Hippocampal formation (tissue), 2 donors: ENCODE measurements around the gene CLEC2A.
A peak's percentile ranks its signal among the peaks of the same experiment; 100 is the strongest.

Experiments used
- DNase-seq, 2 donors: peaks; one replicate each; lab custom pipeline; 2025; lab: John Stamatoyannopoulos, UW

Gene CLEC2A

GRCh38 chr12:9933958-9934357 is 1.8 kb upstream of the CLEC2A start:
- DNase-seq: no peak

GRCh38 chr12:9931245-9931644 is 925 bp downstream of the CLEC2A start:
- DNase-seq: no peak

GRCh38 chr12:9928607-9929006 is 3.6 kb downstream of the CLEC2A start:
- DNase-seq: no peak

GRCh38 chr12:9926876-9927275 is 5.3 kb downstream of the CLEC2A start:
- no peak for DNase-seq

- DNase-seq: peak in 1 of 2 donors; percentile 45
Observed at GRCh38 chr12:9925705-9926393, 6.3 kb downstream of the CLEC2A start.

GRCh38 chr12:9922429-9922828 is 9.7 kb downstream of the CLEC2A start:
- no peak for DNase-seq

- no peak for DNase-seq
Observed at GRCh38 chr12:9920451-9920850, 11.7 kb downstream of the CLEC2A start.

GRCh38 chr12:9919443-9919842 is 12.7 kb downstream of the CLEC2A start:
- no peak for DNase-seq

GRCh38 chr12:9911708-9912107 is 20.5 kb downstream of the CLEC2A start:
- DNase-seq: no peak

GRCh38 chr12:9910716-9911421 is 21.3 kb downstream of the CLEC2A start:
- no peak for DNase-seq

- no peak for DNase-seq
Observed at GRCh38 chr12:9909724-9910123, 22.4 kb downstream of the CLEC2A start.

GRCh38 chr12:9908350-9908749 is 23.8 kb downstream of the CLEC2A start:
- DNase-seq: no peak

- no peak for DNase-seq
Observed at GRCh38 chr12:9907769-9908168, 24.4 kb downstream of the CLEC2A start.

- no peak for DNase-seq
Observed at GRCh38 chr12:9906873-9907272, 25.3 kb downstream of the CLEC2A start.

GRCh38 chr12:9902539-9903228 is 29.5 kb downstream of the CLEC2A start:
- no peak for DNase-seq

GRCh38 chr12:9900930-9901329 is 31.2 kb downstream of the CLEC2A start:
- no peak for DNase-seq

- DNase-seq: no peak
Observed at GRCh38 chr12:9899209-9899608, 33.0 kb downstream of the CLEC2A start.

GRCh38 chr12:9897535-9897934 is 34.6 kb downstream of the CLEC2A start:
- DNase-seq: no peak

- DNase-seq: no peak
Observed at GRCh38 chr12:9895215-9895971, 36.8 kb downstream of the CLEC2A start.

- no peak for DNase-seq
Observed at GRCh38 chr12:9888665-9889273, 43.4 kb downstream of the CLEC2A start.

GRCh38 chr12:9883175-9883574 is 49.0 kb downstream of the CLEC2A start:
- DNase-seq: no peak

GRCh38 chr12:9881988-9882387 is 50.2 kb downstream of the CLEC2A start:
- no peak for DNase-seq
